ENCODE measurements around the gene ZDHHC4.
"Not testable (repeated sequence)": the region's sequence is repeated elsewhere in the genome, so short reads cannot be mapped to it uniquely, and the experiment has no call there.

The ZDHHC4 gene

DNA sequence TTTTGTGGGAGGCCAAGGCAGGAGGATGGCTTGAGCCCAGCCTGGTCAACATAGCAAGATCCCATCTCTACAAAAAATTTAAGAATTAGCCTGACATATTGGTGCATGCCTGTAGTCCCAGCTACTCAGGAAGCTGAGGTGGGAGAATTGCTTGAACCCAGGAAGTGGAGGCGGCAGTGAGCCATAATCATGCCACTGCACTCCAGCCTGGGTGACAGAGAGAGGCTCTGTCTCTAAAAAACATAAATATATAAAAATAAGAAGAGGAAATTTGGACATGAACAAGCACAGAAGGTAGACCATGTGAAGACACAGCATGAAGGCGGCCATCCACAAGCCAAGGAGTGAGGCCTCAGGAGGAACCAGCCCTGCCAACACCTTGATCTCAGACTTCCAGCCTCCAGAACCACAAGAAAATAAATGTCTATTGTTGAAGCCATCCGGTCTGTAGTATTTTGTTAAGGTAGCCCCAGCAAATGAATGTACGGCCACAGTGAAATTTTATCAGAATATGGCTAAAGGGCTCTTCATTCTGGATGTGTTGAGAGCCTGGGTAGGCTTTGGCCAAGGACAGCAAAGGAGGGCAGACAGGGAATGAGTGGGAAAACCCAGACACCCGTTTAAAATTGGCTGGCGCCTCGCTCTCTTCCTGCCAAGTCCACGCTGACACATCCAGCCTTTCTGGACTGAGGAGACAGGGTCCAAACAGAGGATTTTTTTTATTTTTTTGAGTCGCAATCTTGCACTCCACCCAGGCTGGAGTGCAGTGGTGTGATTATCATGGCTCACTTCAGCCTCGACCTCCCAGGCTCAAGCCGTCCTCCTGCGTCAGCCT lies 13.1 kb upstream of the ZDHHC4 start:
- no peak for DNase-seq

DNA sequence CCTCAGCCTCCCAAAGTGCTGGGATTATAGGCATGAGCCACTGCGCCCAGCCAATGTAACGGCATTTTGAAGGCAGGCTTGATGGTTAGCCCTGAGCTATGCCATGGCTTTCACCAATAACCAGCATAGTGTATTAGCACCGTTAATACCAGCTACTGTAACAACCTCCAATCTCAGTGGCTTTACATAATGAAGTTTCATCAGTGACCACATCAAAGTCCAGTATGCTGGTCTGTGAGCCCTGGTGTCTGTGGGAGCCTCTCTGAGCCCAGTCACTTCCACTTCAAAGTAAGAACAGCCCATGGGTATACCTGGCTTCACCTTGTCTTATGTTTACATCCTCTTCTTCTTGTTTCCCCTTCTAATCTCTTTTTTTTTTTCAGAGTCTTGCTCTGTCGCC lies 11.6 kb upstream of the ZDHHC4 start:
- DNase-seq, result no peak

DNA sequence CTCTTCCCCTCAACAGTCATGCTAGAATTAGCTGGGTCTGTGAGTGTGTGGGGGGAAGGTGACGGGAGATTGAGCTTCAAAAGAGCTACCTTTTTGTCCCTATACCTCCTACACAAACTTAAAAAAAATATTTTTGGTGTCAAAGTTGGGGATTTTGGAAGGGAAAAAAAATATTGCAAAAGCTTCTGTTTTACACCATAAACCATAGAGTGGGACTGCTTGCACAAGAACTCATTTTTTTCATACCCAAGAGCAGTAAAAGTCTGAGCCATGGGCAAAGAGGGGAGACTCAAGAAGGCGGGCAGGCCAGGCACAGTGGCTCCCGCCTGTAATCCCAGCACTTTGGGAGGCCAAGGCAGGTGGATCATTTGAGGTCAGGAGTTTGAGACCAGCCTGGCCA lies 9.4 kb upstream of the ZDHHC4 start:
- DNase-seq, result no peak

DNA sequence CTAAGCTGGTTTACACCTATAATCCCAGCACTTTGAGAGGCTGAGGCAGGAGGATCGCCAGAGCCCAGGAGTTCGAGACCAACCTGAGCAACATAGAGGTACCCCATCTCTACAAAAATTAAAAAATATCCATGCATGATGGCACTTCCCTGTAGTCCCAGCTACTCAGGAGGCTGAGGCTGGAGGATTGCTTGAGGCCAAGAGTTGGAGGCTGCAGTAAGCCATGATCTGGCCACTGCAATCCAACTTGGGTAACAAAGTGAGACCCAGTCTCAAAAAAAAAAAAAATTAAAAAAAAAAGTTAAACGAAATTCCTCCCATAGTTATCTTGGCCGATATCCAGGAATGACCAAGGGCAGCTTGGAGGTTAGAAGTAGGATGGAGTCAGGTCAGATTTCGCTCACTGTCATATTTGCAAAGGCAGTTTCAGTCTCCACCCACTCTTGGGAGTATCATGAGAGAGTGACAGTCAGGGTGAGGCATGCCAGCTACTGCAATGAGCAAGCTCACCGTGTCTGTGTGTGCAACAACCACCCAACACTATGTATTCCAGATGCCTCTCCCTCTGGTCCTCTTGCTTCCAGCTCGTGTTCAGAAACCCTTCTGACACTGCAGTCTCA lies 6.0 kb upstream of the ZDHHC4 start:
- no peak for DNase-seq

DNA sequence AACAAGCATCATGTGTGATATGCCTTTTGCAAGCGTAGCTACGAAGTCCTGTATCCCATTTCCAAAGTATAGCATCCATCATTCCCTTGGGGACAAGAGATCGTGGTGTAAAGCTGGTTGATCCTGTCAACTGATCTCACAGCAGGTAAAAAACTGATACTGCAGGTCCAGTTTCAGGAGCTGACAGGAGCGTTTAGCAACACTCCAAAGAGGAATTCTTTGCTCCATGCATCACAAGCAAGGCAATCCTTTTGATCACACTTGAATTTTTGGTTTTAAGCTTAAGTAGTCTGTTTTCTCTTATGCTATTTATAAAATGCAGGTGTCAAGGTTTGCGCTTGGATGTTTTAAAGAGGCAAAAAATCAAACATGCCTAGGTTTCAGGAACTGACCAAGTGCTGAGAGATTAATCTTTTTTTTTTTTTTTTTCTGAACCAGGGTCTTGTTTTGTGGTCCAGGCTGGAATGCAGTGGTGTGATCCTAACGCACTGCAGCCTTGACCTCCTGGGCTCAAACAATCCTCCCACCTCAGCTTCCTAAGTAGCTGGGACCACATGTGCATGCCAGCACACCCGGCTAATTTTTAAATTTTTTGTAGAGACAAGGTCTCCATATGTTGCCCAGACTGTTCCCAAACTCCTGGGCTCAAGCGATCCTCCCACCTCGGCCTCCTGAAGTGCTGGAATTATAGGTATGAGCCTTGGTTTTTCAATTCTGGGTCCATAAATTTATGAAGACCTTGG lies 1.8 kb upstream of the ZDHHC4 start:
- DNase-seq, result no peak

DNA sequence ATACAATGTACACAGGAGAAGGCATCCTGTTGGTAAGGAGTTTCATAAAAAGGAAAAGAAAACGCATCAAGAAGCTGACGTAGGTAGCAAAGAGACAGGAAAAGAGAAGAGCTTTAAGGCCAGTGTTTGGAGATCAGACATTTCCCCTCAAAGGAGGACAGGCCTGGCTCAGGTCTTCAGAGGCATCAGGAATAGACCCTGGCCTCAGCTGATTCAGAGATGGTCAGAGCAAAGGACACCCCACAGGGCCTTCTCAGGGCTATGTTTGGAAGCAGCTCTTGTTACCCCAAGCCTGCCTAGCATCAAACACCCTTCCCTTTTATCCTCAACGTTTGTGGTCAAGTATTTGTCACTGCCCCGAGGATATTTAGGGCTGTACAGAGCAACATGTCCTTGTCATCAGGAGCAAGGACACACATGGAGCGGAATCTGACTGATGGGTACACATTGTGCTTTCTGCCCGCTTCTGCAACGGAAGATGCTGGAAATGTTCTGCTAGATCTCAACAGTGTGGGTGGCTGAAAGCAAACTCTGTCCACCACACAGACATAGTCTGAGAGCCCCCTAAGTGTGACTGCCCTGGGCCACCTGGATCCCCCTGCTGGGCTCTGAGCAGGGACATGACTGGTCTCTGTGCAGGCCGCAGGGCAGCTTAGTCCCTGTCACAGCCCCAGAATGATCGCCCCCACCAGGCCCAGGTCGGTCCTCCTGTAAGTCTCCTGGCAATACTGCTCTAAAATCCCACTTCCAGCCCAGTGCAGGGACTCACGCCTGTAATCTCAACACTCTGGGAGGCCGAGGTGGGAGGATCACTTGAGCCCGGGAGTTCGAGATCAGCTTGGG lies 1.0 kb upstream of the ZDHHC4 start:
- no peak for DNase-seq

DNA sequence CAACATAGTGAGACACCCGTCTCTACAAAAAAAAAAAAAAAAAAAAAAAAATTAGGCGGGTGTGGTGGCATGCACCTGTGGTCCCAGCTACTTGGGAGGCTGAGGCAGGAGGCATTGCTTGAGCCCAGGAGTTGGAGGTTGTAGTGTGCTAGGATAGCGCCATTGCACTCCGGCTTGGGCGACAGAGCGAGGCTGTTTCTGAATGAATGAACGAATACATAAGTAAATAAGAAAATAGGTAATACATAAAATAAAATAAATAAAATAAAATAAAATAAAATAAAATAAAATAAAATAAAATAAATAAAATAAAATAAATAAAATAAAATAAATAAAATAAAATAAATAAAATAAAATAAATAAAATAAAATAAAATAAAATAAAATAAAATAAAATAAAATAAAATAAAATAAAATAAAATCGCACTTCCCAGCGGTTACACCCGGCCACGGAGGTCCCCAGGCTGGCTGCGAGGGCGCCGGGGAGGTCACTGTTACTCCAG lies 336 bp upstream of the ZDHHC4 start:
- DNase-seq, result not testable (repeated sequence)

DNA sequence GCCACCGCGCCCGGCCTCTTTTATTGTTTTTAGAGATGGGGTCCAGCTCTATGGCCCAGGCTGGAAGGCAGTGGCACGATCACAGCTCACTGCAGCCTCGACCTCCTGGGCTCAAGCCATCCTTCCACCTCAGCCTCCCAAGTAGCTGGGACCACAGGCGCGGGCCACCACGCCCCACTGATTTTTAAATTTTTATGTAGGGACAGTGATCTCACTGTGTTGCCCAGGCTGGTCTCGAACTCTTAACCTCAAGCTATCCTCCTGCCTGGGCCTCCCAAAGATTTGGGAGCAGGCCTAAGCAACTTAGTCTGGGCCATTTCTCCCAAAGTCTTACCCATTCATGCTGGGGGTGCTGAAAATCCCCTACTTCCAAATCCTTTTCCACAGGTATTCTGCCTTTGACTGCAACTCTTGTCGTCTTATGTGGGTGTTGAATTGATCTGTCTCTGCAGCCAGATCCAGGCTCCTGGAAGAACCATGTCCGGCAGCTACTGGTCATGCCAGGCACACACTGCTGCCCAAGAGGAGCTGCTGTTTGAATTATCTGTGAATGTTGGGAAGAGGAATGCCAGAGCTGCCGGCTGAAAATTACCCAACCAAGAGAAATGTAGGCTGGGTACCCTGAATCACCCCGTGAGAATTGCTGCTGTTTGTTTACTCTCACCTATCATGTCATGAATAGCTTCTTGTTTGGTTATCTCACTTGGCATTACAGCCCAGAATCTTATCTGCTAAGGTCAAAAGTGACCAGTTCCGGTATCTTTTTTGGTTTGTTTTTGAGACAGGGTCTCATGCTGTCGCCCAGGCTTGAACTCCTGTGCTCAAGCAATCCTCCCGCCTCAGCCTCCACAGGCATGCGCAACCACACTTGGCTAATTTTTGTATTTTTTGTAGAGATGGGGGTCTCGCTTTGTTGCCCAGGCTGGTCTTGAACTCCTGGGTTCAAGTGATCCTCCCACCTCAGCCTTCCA lies 1.1 kb downstream of the ZDHHC4 start:
- DNase-seq, result no peak

DNA sequence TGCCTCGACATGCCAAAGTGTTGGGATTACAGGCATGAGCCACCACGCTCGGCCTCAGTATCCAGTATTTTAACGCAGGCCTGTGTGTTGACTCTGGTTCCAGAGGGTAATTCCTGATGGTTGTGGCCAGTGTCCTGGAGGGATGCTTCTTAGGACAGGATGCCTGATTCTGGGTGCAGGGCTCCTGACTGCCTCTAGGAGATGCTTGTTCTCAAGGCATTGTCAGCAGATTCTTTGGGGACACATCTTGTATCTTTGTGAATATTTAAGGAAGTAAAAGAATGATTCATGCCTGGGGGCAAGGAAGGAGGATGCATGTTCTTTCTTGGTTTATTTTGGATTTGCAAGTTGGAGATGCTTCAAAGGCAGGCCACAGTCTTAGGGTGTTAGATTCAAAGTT lies 2.2 kb downstream of the ZDHHC4 start:
- DNase-seq, result no peak

DNA sequence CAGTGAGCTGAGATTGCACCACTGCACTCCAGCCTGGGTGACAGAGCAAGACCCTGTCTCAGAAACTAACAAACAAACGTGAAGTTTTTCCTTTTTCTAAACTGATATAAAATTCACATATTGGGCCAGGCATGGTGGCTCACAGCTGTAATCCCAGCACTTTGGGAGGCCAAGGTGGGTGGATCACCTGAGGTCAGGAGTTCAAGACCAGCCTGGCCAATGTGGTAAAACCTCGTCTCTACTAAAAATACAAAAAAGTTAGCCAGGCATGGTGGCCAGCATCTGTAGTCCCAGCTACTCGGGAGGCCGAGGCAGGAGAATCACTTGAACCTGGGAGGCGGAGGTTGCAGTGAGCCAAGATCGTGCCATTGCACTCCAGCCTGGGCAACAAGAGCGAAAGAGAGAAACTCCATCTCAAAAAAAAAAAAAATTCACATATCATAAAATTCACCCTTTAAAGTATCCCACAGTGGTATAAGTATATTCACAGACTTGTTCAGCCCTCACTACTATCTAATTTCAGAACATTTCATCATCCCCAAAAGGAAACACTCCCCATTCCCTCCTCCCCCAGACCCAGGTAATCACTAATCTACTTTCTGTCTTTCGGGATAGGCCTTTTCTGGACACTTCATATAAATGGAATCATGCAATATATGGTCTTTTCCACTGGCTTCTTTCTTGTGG lies 8.6 kb downstream of the ZDHHC4 start:
- DNase-seq, result not testable (repeated sequence)

DNA sequence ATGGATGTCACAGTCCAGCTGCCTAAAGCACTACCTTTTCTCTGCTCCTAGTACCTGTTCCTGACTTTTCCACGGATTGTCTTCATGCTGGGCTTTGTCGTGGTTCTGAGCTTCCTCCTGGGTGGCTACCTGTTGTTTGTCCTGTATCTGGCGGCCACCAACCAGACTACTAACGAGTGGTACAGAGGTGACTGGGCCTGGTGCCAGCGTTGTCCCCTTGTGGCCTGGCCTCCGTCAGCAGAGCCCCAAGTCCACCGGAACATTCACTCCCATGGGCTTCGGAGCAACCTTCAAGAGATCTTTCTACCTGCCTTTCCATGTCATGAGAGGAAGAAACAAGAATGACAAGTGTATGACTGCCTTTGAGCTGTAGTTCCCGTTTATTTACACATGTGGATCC lies 11.3 kb downstream of the ZDHHC4 start:
- DNase-seq, result no peak

DNA sequence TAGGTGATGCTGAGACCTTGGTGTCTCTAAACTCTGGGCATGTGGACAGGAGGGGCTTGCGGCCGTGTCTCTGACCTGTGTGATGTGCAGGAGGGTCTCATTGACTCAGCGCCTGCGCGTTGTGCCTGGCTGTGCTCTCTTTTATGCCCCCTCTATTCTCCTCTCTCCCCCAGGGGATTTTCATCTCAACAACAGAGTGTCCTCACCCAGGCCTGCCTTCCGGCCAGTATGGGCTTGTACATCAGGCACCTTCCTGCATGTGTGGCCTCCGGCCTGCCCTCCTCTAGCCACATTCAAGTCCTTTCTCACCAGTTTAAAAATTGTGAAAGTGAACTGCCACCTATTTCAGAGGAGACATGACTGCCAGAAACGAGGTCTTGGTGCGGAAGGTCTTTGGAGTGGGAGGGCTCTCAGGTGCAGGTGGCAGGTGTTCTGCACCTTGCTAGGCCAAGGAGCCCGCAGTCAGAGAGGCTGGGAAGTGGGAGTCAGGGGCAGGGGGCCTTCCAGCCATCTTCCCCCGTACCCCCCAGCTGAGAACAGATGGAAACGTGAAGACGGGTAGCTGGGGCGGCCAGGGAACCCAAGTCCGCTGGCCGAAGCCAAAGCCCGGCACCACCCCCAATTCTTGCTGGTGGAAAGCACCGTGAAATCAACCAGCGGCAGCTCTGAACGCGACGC lies 12.0 kb downstream of the ZDHHC4 start:
- no peak for DNase-seq

DNA sequence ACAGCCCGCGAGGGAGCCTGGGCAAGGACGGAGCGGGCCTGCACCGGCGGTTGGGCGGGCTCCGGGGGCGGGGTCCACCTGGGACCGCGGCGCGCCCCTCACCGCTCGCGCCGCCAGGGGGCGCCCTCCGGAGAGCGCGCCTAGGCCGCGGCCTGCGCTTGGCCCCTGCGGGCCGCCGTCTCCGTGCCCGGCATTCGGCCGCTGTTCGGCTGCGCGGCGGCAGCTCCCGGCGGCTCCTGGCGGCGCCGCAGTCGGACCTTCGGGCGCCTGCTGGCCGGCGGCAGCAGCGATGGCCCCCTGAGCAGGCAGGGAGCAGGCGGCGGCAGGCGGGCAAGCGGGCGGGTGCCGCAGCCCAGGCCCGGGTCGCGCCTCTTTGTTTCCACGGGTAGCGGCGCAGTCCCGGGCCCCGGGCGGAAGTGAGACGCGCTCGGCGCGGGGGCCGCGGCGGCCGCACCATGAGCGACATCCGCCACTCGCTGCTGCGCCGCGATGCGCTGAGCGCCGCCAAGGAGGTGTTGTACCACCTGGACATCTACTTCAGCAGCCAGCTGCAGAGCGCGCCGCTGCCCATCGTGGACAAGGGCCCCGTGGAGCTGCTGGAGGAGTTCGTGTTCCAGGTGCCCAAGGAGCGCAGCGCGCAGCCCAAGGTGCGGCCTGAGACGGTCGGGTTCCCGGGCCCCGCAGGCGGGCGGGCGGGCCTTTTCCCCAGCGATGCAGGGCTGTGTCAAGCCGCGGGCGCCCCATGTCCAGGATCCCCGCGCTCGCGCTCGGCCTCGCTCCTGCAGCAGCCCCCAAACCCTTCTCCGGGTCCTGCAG lies 12.8 kb downstream of the ZDHHC4 start, which contains the start of gene INTS15:
INTS15 (plus strand) TSS at position 193 of the 816 bp plus-strand sequence; CDS start at position 456, 263 bp downstream.
- peak; percentile 74 to 84 for DNase-seq

DNA sequence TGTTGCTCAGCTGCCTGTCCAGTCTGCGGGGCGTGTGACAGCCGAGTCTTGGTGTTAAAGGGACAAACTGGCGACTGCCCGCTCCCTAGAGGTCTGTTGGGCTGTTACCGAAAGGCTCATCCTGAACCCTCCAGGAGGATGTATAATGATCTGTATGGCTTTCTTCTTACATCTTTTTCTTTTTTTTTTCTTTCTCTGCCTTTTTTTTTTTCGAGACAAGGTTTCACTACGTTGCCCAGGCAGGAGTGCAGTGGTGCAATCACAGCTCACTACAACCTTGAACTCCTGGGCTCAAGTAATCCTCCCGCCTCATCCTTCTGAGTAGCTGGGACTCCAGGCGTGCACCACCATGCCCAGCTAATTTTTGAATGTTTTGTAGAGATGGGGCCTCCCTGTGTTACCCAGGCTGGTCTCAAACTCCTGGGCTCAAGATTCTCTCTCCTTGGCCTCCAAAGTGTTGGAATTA lies 13.4 kb downstream of the ZDHHC4 start:
- DNase-seq, result no peak

DNA sequence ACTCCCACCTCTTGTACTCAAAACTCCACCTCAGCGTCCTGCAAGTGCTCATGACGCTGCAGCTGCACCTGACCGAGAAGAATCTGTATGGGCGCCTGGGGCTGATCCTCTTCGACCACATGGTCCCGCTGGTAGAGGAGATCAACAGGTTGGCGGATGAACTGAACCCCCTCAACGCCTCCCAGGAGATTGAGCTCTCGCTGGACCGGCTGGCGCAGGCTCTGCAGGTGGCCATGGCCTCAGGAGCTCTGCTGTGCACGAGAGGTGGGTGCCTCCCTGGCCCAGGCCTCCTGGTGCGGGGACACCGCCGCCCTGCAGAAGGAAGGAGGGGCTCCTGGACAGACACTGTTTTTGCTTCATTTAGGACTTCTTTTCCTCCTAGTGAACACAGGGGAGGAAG lies 22.8 kb downstream of the ZDHHC4 start:
- no peak for DNase-seq

DNA sequence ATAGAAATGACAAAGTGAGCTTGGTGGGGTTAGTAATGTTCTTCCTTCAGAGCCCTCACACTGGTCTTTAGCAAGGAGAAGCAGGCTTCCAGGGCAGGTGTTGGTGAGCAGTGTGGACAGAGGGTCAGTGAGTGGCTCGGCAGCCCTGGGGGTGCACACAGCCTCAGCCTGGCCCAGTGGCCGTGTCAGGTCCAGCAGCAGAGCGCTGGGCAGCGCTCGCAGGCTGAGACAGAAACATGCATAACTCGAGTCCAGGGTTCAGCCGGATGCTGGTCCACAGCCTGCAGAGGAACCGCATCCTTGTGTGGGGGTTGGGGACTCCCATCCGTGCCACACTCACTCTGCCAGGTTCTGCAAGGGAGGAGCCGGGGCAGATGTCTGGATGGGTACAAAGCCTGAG lies 27.2 kb downstream of the ZDHHC4 start:
- no peak for DNase-seq

DNA sequence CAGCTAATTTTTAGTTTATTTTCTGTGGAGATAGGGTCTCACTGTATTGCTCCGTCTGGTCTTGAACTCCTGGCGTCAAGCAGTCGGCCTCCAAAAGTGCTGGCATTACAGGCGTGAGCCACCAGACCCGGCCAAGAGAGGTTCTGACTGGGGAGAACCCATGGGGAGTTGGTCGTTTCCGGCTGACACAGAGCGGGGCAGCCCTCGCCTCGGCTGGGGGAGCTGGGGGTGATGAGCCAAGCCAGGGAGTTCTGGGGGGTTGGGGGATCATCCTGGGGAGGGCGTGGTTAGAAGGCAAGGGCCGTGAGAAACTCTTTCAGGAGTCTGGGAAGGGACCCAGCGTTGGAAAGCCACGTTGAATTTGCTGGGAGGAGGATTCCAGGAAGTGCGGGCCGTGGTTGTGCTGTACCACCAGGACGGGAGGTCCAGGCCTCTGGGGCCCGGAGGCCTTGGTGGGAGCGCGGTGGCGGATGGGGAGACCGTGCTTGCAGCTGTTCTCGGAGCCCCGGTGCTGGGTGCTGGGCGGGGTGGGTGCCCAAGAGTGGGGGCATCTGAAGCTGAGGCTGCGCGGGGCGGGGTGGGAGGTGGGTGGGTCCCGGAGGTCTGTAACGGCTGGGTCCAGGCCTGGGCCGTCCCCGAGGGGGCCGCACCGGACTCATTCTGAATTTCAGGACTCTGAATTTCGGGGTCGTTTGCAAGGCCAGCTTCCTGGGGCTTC lies 29.8 kb downstream of the ZDHHC4 start:
- no peak for DNase-seq

DNA sequence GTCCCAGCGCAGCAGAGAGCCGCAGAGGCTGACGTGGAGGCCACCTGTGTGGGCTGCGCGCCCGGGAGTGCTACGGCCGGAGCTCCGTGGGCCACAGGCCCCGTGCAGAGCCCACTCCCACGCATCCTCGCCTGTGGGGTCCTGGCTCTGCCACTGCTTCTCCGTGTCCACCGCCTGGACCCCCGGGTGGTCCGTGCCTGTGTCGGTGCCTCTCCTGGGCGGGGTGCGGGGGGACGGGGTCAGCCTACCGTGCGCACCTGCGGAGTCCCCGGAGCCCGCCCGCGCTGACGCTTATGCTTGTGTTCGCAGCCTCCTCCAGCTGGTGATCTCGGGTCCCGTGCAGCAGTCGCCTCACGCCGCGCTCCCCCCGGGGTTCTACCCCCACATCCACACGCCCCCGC lies 30.4 kb downstream of the ZDHHC4 start:
- DNase-seq, result no peak
